Measurements from ENCODE around the gene RAE1. TPM values are rescaled to one million over a fixed set of nuclear protein-coding genes. Genes with fewer than 3 reads are reported as not detected.

Gene RAE1
- total RNA-seq, 1 experiment from 2014 or later: 34.5 TPM

DNA sequence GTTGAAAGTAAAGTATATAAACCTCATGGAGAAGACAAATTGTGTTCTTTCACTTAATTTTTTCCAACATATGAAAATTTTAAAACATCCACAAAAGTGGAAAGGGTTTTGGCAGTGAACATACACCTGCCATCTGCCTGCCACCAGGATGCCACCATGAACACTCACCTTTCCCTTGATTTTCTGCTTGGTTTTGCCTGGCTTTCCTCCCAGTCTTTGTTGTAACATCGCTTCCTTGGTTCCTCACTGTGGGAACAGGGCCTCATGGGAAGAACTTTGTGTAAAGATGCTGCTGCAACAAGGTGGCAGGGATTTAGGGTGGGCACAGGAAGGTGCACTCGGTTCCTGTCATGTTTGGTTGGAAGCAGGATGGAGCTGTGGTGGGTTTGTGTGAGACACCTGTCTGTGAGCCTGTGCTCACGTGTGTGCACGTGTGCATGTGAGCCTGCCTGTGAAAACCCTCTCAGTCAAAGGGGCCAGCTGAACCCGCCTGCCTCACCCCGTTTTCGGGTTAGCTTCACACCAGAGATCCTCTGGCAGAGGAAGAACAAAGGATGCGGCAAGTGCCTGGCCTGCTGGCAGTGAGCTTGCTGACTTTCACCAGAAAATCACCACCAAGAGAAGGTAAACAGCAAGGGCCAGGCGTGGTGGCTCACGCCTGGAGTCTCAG, 29.2 kb downstream of the RAE1 start:
- POLR2A ChIA-PET: no interaction called here
- CTCF ChIA-PET: no interaction called here
- TF ChIP-seq POLR2AphosphoS5 (IDR thresholded peaks at IDR 0.05; ENCODE audit: low read depth, low read length) (no peak), SIN3A (IDR thresholded peaks at IDR 0.05; ENCODE audit: borderline replicate concordance, insufficient read depth, low read depth, low read length) (no peak)
- TF ChIP-seq, protein P1, sequence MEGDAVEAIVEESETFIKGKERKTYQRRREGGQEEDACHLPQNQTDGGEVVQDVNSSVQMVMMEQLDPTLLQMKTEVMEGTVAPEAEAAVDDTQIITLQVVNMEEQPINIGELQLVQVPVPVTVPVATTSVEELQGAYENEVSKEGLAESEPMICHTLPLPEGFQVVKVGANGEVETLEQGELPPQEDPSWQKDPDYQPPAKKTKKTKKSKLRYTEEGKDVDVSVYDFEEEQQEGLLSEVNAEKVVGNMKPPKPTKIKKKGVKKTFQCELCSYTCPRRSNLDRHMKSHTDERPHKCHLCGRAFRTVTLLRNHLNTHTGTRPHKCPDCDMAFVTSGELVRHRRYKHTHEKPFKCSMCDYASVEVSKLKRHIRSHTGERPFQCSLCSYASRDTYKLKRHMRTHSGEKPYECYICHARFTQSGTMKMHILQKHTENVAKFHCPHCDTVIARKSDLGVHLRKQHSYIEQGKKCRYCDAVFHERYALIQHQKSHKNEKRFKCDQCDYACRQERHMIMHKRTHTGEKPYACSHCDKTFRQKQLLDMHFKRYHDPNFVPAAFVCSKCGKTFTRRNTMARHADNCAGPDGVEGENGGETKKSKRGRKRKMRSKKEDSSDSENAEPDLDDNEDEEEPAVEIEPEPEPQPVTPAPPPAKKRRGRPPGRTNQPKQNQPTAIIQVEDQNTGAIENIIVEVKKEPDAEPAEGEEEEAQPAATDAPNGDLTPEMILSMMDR (IDR thresholded peaks at IDR 0.05): no peak
- Histone ChIP-seq H3K27me3 (ENCODE audit: control insufficient read depth, insufficient read depth, low read length) (no peaks in the 10 kb centered on the region), H3K4me1 (ENCODE audit: control insufficient read depth, insufficient read depth, low read length) (no peaks in the 10 kb centered on the region), H3K27ac (ENCODE audit: low read length) (no peak overlapping the region), H3K9me3 (ENCODE audit: control insufficient read depth, insufficient read depth, low read depth, low read length) (no peaks in the 10 kb centered on the region), H3K36me3 (ENCODE audit: control insufficient read depth, insufficient read depth, low read length) (peaks cover 3% of the 10 kb centered on the region), H3K4me3 (ENCODE audit: low read depth in 2 of 2, low read length in 2 of 2) (no peak overlapping the region)
- DNase-seq (ENCODE audit: low read depth, low spot score): no peak
- intact Hi-C loops (cut with micrococcal nuclease; ENCODE audit: unreplicated experiment): no loop called here
- no peak for ATAC-seq
- in situ Hi-C loops (cut with HindIII; ENCODE audit: low pct_unique_long_range_greater_than_20kb, low sequenced_read_pairs): no loop called here
- no TSS peak for BruUV-seq (replicated peaks)

DNA sequence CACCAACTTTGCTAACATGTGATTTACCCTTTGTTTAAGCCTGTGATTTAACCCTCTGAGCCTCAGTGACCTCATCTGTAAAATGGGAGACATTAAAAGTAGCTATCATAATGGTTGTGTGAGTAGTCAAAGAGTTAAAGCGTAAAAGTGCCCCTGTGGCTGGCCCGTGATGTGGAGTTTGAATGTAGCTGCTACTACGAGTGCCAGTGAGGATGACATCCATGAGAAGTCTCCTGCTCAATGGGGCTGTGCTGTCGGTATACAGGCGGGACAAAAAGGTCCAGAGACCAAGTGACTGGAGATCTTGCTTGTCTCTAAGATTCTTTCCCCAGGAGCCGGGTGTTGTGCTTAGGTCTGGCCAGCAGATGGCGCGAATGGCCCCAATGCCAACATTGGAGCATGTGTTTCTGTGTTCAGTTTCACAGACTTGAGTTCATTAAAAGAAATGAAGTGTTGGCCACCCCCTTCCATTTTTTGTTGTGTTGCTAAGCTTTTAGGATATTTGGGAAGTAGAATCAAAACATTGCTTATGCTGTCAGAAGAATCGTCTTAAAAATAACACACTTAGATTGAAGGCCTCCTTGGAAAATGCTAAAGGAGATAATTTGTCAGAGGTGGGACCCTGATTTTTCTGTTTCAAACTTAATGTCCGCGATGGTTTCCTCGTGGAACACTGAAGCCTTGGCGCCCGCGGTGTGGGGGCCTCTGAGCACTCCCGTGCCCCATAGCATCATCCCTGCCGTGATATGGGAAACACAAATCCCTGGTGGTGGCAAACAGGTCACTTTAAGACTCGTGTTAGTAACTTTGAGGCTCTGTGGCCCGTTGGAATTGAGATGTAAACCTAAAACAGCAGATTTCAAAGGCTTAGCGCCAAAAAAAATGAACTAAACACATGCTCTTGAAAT, 30.8 kb downstream of the RAE1 start:
- Histone ChIP-seq H3K9me3 (ENCODE audit: control insufficient read depth, insufficient read depth, low read depth, low read length) (no peaks in the 10 kb centered on the region), H3K36me3 (ENCODE audit: control insufficient read depth, insufficient read depth, low read length) (no peaks in the 10 kb centered on the region; the same call in 1 of the 2 replicates), H3K27ac (ENCODE audit: low read length) (no peak overlapping the region), H3K4me1 (ENCODE audit: control insufficient read depth, insufficient read depth, low read length) (no peaks in the 10 kb centered on the region), H3K4me3 (ENCODE audit: low read depth in 2 of 2, low read length in 2 of 2) (no peak overlapping the region), H3K27me3 (ENCODE audit: control insufficient read depth, insufficient read depth, low read length) (no peaks in the 10 kb centered on the region)
- BruUV-seq (replicated peaks): no TSS peak
- DNase-seq (ENCODE audit: low read depth, low spot score) (peak; percentile 68), ATAC-seq (peak; percentile 82)
- ChIA-PET POLR2A (no interaction called here), CTCF (interaction anchor here (0.5 to 0.9 kb wide), 4 partner anchors 45 to 292 kb away, joined by 3 to 5 read pairs (median 4); no protein-coding TSS in a partner anchor)
- in situ Hi-C loops (cut with HindIII; ENCODE audit: low pct_unique_long_range_greater_than_20kb, low sequenced_read_pairs): no loop called here
- intact Hi-C loops (cut with micrococcal nuclease; ENCODE audit: unreplicated experiment): loop anchor here (1.0 kb wide), 1 partner anchor 113 kb away; no protein-coding TSS in a partner anchor
- TF ChIP-seq, protein P2, sequence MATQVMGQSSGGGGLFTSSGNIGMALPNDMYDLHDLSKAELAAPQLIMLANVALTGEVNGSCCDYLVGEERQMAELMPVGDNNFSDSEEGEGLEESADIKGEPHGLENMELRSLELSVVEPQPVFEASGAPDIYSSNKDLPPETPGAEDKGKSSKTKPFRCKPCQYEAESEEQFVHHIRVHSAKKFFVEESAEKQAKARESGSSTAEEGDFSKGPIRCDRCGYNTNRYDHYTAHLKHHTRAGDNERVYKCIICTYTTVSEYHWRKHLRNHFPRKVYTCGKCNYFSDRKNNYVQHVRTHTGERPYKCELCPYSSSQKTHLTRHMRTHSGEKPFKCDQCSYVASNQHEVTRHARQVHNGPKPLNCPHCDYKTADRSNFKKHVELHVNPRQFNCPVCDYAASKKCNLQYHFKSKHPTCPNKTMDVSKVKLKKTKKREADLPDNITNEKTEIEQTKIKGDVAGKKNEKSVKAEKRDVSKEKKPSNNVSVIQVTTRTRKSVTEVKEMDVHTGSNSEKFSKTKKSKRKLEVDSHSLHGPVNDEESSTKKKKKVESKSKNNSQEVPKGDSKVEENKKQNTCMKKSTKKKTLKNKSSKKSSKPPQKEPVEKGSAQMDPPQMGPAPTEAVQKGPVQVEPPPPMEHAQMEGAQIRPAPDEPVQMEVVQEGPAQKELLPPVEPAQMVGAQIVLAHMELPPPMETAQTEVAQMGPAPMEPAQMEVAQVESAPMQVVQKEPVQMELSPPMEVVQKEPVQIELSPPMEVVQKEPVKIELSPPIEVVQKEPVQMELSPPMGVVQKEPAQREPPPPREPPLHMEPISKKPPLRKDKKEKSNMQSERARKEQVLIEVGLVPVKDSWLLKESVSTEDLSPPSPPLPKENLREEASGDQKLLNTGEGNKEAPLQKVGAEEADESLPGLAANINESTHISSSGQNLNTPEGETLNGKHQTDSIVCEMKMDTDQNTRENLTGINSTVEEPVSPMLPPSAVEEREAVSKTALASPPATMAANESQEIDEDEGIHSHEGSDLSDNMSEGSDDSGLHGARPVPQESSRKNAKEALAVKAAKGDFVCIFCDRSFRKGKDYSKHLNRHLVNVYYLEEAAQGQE (IDR thresholded peaks at IDR 0.05; ENCODE audit: insufficient read depth in 1 of 2, low read depth in 2 of 2, low read length in 1 of 2): no peak
- TF ChIP-seq TCF7L2 (IDR thresholded peaks at IDR 0.05; ENCODE audit: low read depth, low read length): no peak
- TF ChIP-seq POLR2AphosphoS5 (IDR thresholded peaks at IDR 0.05; ENCODE audit: low read depth, low read length): no peak
- TF ChIP-seq SIN3A (IDR thresholded peaks at IDR 0.05; ENCODE audit: borderline replicate concordance, insufficient read depth, low read depth, low read length): no peak
- TF ChIP-seq, protein P1 (IDR thresholded peaks at IDR 0.05): peak; percentile 94
